Smooth muscle cell (in vitro differentiated cells): ENCODE measurements around the gene EML1. TPM values are rescaled to one million over a fixed set of nuclear protein-coding genes. Genes with fewer than 3 reads are reported as not detected.

Experiments used
- DNase-seq: peaks from one replicate; lab custom pipeline; 2025; ENCODE audit not compliant: unreplicated experiment; lab: John Stamatoyannopoulos, UW
- H2AFZ ChIP-seq: fragments of 200-600 bp; sonication (generic); 2 replicates; pipeline ENCODE4 v1.6.0; 2016; ENCODE audit warnings: antibody characterized with exemption, low read depth, mild to moderate bottlenecking
- H3F3A ChIP-seq: fragments of 200-600 bp; sonication (generic); 2 replicates; pipeline ENCODE4 v1.6.0; 2017; ENCODE audit warnings: antibody characterized with exemption, low read depth
- H3K27ac ChIP-seq: fragments of 200-600 bp; sonication (generic); 2 replicates; pipeline ENCODE4 v1.5.1; 2016; ENCODE audit warnings: low read depth, mild to moderate bottlenecking
- H3K27me3 ChIP-seq: fragments of 200-600 bp; sonication (generic); 2 replicates; pipeline ENCODE4 v1.6.1; 2016; ENCODE audit warnings: low read depth, mild to moderate bottlenecking
- H3K36me3 ChIP-seq: fragments of 200-600 bp; sonication (generic); 2 replicates; pipeline ENCODE4 v1.5.1; 2016; ENCODE audit warnings: low read depth
- H3K4me1 ChIP-seq: fragments of 200-600 bp; sonication (generic); 2 replicates; pipeline ENCODE4 v1.5.1; 2016; ENCODE audit warnings: low read depth
- H3K4me2 ChIP-seq: fragments of 200-600 bp; sonication (generic); 2 replicates; pipeline ENCODE4 v1.6.0; 2016; ENCODE audit warnings: mild to moderate bottlenecking
- H3K4me3 ChIP-seq: fragments of 200-600 bp; sonication (generic); 2 replicates; pipeline ENCODE4 v1.5.1; 2016; ENCODE audit warnings: mild to moderate bottlenecking
- H3K79me2 ChIP-seq: fragments of 200-600 bp; sonication (generic); 2 replicates; pipeline ENCODE4 v1.6.0; 2016; ENCODE audit warnings: low read depth, mild to moderate bottlenecking
- H3K9ac ChIP-seq: fragments of 200-600 bp; sonication (generic); 2 replicates; pipeline ENCODE4 v1.6.0; 2016; ENCODE audit warnings: low read depth
- H3K9me3 ChIP-seq: fragments of 200-600 bp; sonication (generic); replicated peaks from 2 replicates; pipeline ENCODE4 v1.5.1; 2016; ENCODE audit warnings: low read depth
- H4K20me1 ChIP-seq: fragments of 200-600 bp; sonication (generic); 2 replicates; pipeline ENCODE4 v1.6.0; 2016; ENCODE audit warnings: low read depth
- WGBS: methylation state at CpG from one replicate; pipeline ENCODE4 v1.1.7; 2016; ENCODE audit warnings: low lambda C conversion rate; 5-methylcytosine and 5-hydroxymethylcytosine counted together
- polyA plus RNA-seq: library from polyadenylated mRNA; unstranded; fragments of >200 nt; fragmentation: Nextera tagmentation; extraction: Ambion mirVana; gene quantifications from 2 replicates; pipeline ENCODE4 v1.2.1, GENCODE V29; 2016
- total RNA-seq: library from RNA; depleted of rRNA; stranded (reverse); fragments of >200 nt; gene quantifications from 2 replicates; pipeline ENCODE4 v1.2.3, GENCODE V29; 2014
- TF ChIP-seq, protein P1 (sequence below): fragments of 200-600 bp; sonication (generic); IDR thresholded peaks from 2 replicates; pipeline ENCODE4 v1.5.1; 2017; ENCODE audit warnings: borderline replicate concordance, mild to moderate bottlenecking, antibody characterized with exemption; ENCODE audit not compliant: insufficient read depth, poor library complexity, severe bottlenecking

Gene EML1
- total and polyA plus RNA-seq, 2 experiments from 2014 or later: 13.0 to 31.2 TPM

DNA sequence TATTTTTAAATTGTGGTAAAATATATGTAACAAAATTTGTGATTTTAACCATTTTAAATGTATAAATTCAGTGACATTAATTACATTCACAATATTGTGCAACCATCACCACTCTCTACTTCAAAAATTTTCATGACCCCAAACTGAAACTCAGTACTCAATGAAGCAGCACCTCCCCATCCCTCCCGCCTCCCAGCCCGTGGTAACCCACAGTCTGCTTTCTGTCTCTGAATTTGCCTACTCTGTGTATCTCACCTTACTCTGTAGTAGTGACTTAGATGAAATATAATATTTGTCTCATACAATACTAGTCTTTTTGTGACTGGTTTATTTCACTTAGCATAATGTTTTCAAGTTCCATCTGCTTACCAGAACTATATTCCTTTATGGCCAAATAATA lies 36.2 kb downstream of the EML1 start:
- TF ChIP-seq, protein P1, sequence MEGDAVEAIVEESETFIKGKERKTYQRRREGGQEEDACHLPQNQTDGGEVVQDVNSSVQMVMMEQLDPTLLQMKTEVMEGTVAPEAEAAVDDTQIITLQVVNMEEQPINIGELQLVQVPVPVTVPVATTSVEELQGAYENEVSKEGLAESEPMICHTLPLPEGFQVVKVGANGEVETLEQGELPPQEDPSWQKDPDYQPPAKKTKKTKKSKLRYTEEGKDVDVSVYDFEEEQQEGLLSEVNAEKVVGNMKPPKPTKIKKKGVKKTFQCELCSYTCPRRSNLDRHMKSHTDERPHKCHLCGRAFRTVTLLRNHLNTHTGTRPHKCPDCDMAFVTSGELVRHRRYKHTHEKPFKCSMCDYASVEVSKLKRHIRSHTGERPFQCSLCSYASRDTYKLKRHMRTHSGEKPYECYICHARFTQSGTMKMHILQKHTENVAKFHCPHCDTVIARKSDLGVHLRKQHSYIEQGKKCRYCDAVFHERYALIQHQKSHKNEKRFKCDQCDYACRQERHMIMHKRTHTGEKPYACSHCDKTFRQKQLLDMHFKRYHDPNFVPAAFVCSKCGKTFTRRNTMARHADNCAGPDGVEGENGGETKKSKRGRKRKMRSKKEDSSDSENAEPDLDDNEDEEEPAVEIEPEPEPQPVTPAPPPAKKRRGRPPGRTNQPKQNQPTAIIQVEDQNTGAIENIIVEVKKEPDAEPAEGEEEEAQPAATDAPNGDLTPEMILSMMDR: no peak
- no peak for DNase-seq
- no peaks in the 10 kb centered on the region for H3K36me3 ChIP-seq
- H4K20me1 ChIP-seq: peaks cover 97% of the 10 kb centered on the region
- no peaks in the 10 kb centered on the region for H3F3A ChIP-seq
- no peaks in the 10 kb centered on the region for H3K4me1 ChIP-seq
- no peak overlapping the region for H3K9ac ChIP-seq
- H3K27ac ChIP-seq: no peak overlapping the region
- WGBS: 48% methylated on average over 2 of the region's 2 CpGs
- no peak overlapping the region for H3K4me2 ChIP-seq
- no peak overlapping the region for H3K4me3 ChIP-seq
- peaks cover 7% of the 10 kb centered on the region for H3K79me2 ChIP-seq
- H3K9me3 ChIP-seq: no peaks in the 10 kb centered on the region
- no peak overlapping the region for H2AFZ ChIP-seq
- H3K27me3 ChIP-seq: peaks cover 41% of the 10 kb centered on the region

DNA sequence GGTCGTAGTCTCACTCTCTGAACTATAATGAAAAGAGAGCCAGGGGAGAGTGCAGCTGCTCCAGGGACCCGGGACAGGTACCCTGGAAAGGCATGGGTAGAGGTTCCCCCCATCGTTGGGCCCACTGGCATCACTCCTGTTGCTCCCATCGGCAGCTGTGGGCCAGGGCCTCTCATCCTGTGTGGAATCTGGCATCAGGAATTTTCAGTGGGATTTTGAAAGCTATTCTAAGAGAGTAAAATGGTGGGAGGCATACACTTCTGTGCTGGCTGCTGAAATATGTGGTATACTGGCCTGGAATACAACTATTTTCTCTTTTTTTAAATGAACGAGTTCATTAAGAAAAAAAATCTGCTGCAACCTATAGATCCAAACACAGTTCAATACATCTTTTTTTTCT lies 38.1 kb downstream of the EML1 start:
- no peak for DNase-seq
- Histone ChIP-seq H3F3A (no peaks in the 10 kb centered on the region), H3K9ac (no peak overlapping the region), H3K4me1 (no peaks in the 10 kb centered on the region), H3K36me3 (no peaks in the 10 kb centered on the region), H3K27me3 (peaks cover 38% of the 10 kb centered on the region), H3K4me2 (no peak overlapping the region), H3K79me2 (peaks cover 13% of the 10 kb centered on the region), H3K27ac (no peak overlapping the region), H2AFZ (no peak overlapping the region), H3K4me3 (no peak overlapping the region), H3K9me3 (no peaks in the 10 kb centered on the region), H4K20me1 (peaks cover 99% of the 10 kb centered on the region)
- TF ChIP-seq, protein P1: no peak
- 82% methylated on average over 5 of the region's 5 CpGs for WGBS

DNA sequence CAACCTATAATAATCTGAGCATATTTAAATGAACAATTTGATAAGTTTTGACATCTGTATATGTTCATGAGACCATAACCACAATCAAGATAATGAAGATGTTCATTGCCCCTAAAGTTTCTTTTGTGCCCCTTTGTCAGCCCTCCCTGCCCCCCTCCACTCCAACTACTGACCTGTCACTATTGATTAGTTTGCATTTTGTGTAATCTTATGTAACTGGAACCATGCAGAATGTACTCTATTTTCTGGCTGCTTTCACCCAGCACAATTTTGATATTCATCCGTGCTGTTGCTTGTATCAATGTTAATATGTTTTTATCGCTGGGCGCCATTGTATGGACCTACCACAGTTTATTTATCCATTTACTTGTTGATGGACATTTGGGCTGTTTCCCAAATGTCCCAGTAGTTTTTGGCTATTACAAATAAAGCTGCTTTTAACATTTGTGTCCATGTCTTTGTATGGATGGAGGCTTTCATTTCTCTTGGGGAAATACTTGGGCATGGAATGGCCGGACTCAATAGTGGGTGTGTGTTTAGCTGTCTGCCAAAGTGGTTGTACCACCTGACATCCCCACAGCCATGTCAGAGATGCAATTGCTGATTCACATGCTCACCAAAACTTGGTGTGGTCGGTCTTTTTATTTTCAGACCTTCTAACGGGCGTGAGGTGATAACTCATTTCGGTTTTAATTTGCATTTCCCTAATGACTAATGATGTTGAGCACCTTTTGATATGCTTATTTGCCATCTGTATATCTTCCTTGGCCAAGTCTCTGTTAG lies 38.9 kb downstream of the EML1 start:
- peaks cover 99% of the 10 kb centered on the region for H4K20me1 ChIP-seq

More for the DNA sequence above, 38.9 kb downstream of the EML1 start:
- Histone ChIP-seq H3K27me3 (peaks cover 43% of the 10 kb centered on the region), H3K9ac (no peak overlapping the region), H3K9me3 (no peaks in the 10 kb centered on the region), H3K4me2 (no peak overlapping the region), H3F3A (no peaks in the 10 kb centered on the region), H3K4me1 (no peaks in the 10 kb centered on the region), H3K4me3 (no peak overlapping the region), H3K27ac (no peak overlapping the region), H3K36me3 (no peaks in the 10 kb centered on the region), H3K79me2 (peaks cover 16% of the 10 kb centered on the region), H2AFZ (no peak overlapping the region)
- no peak for DNase-seq
- TF ChIP-seq, protein P1: no peak
- 82% methylated on average over 8 of the region's 8 CpGs for WGBS
